H1 (cell line): ENCODE measurements around the gene ANO2. TPM values are rescaled to one million over a fixed set of nuclear protein-coding genes. Genes with fewer than 3 reads are reported as not detected.

Experiments
- NRF1 ChIP-seq: IDR thresholded peaks from 2 replicates; pipeline ENCODE4 v1.6.1; 2011; ENCODE audit warnings: mild to moderate bottlenecking, low read depth, low read length, improper control_type of control experiment
- SAP30 ChIP-seq: fragments of 300-600 bp; sonication (generic); IDR thresholded peaks from 2 replicates; pipeline ENCODE4 v1.7.1; 2012; ENCODE audit warnings: low read length, moderate library complexity, mild to moderate bottlenecking, inconsistent platforms; ENCODE audit not compliant: insufficient read depth, insufficient replicate concordance
- SP1 ChIP-seq: IDR thresholded peaks from 2 replicates; pipeline ENCODE4 v1.6.1; 2011; ENCODE audit warnings: low read depth, low read length
- TAF7 ChIP-seq: optimal IDR thresholded peaks from 2 replicates; pipeline ENCODE3; 2011; ENCODE audit warnings: low read depth, mild to moderate bottlenecking, inconsistent platforms, low read length, moderate library complexity, borderline replicate concordance
- USF2 ChIP-seq: IDR thresholded peaks from 2 replicates; pipeline ENCODE4 v1.6.1; 2011; ENCODE audit warnings: low read length, improper control_type of control experiment
- polyA plus RNA-seq, 7 experiments: library from polyadenylated mRNA; depleted of rRNA in 3 of 7; stranded (reverse) in 5 of 7; unstranded in 2 of 7; fragments of >200 nt in 5 of 7; fragments of 200-250 nt in 2 of 7; gene quantifications; 1 replicate in 5 of 7; 2 replicates in 1 of 7; 4 replicates in 1 of 7; pipeline versions ENCODE4 v1.2.1 to v1.2.3, GENCODE V29; 2011 to 2013; ENCODE audit warnings: missing spikeins in 2 of 7, mixed read lengths in 2 of 7
- total RNA-seq: library from RNA; stranded (reverse); fragmentation: NEBNext Ultra II Directional; extraction: Animal tissue kit (Norgen Biotek cat#: 25700); gene quantifications from 2 replicates; pipeline ENCODE4 v1.2.1, GENCODE V29; 2021

The ANO2 gene
- total and polyA plus RNA-seq, 2 of the 8 experiments (the other 6 are each of a cell fraction or from before 2014, with no cell fraction given), result 1.9 to 5.5 TPM

DNA sequence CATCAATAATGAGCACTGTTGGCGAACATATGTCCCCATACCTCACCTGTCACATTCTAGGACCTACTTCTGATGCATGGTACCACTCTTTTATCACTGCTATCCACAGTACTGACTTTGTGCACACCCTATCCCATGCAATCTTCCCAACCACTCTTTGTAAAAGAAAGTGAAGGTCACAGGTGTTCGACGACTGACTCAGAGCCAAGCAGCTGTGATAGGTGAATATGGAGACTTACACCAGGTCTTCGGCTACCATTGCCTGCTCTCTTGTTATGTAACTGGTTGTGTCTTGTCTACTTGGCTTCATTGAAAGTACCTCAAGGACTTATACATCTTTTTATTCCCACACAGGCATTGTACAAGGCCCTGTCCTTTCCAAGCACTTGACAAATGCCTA is 169.0 kb downstream of the ANO2 start (continued):
- no peak for TF ChIP-seq SP1
- TF ChIP-seq NRF1, result no peak
- no peak for TF ChIP-seq USF2
- TF ChIP-seq TAF7, result no peak
- TF ChIP-seq SAP30, result no peak
- TF ChIP-seq, all 59 proteins: peak for 0
